Measurements from ENCODE around the gene FKBP5. TPM values are rescaled to one million over a fixed set of nuclear protein-coding genes. Genes with fewer than 3 reads are reported as not detected.
A peak's percentile ranks its signal among the peaks of the same experiment; 100 is the strongest.
"Not testable (repeated sequence)": the region's sequence is repeated elsewhere in the genome, so short reads cannot be mapped to it uniquely, and the experiment has no call there.

The FKBP5 gene
- total and polyA plus RNA-seq, 8 donors, result 68.1 to 209 (median 110) TPM

- H3K4me1 ChIP-seq, result no peaks in the 10 kb centered on the region
- H3K9me3 ChIP-seq, result no peaks in the 10 kb centered on the region
- H3K27me3 ChIP-seq, result no peaks in the 10 kb centered on the region
- TF ChIP-seq EP300 (IDR thresholded peaks at IDR 0.05) (no peak), POLR2AphosphoS5 (IDR thresholded peaks at IDR 0.05) (no peak), POLR2A (IDR thresholded peaks at IDR 0.05) (no peak), CTCF (IDR thresholded peaks at IDR 0.05) (no peak)
- DNase-seq, result peak in 1 of 2 donors; percentile 18
- intact Hi-C loops (cut with DNase I; ENCODE audit: low total_unique reads), result no loop called here
- H3K36me3 ChIP-seq, result no peaks in the 10 kb centered on the region
- H3K4me3 ChIP-seq, result no peak overlapping the region
- H3K27ac ChIP-seq, result no peak overlapping the region
Observed at GRCh38 chr6:35703554-35703953, 14.8 kb upstream of the FKBP5 start.

GRCh38 chr6:35698858-35699257 lies 10.1 kb upstream of the FKBP5 start:
- no peak overlapping the region for H3K27ac ChIP-seq
- H3K36me3 ChIP-seq, result no peaks in the 10 kb centered on the region
- WGBS, 5 donors, result 79 to 94% (median 88%) methylated on average over 2 to 3 of the region's 3 CpGs
- intact Hi-C loops (cut with DNase I; ENCODE audit: low total_unique reads), result no loop called here
- H3K4me3 ChIP-seq, result no peak overlapping the region
- no peak for DNase-seq
- no peaks in the 10 kb centered on the region for H3K27me3 ChIP-seq
- no peaks in the 10 kb centered on the region for H3K4me1 ChIP-seq
- peaks cover 0 to 4% (median 0%) of the 10 kb centered on the region in 4 donors for H3K9me3 ChIP-seq
- TF ChIP-seq CTCF (IDR thresholded peaks at IDR 0.05) (no peak), EP300 (IDR thresholded peaks at IDR 0.05) (no peak), POLR2AphosphoS5 (IDR thresholded peaks at IDR 0.05) (no peak), POLR2A (IDR thresholded peaks at IDR 0.05) (no peak)

GRCh38 chr6:35698430-35698829 lies 9.7 kb upstream of the FKBP5 start:
- intact Hi-C loops (cut with DNase I; ENCODE audit: low total_unique reads), result not testable (repeated sequence)
- WGBS, 5 donors, result 78 to 92% (median 88%) methylated on average over 7 of the region's 7 CpGs

GRCh38 chr6:35694462-35694861 lies 5.7 kb upstream of the FKBP5 start:
- Histone ChIP-seq H3K27ac (no peak overlapping the region), H3K4me1 (peaks cover 17 to 31% (median 24%) of the 10 kb centered on the region in 4 donors), H3K9me3 (peaks cover 0 to 5% (median 0%) of the 10 kb centered on the region in 4 donors), H3K36me3 (no peaks in the 10 kb centered on the region), H3K4me3 (no peak overlapping the region), H3K27me3 (no peaks in the 10 kb centered on the region)
- no peak for DNase-seq
- WGBS, 5 donors, result 77 to 88% (median 83%) methylated on average over 2 of the region's 2 CpGs
- intact Hi-C loops (cut with DNase I; ENCODE audit: low total_unique reads), result no loop called here
- TF ChIP-seq EP300 (IDR thresholded peaks at IDR 0.05), result no peak
- TF ChIP-seq POLR2A (IDR thresholded peaks at IDR 0.05), result no peak
- TF ChIP-seq POLR2AphosphoS5 (IDR thresholded peaks at IDR 0.05), result no peak
- no peak for TF ChIP-seq CTCF (IDR thresholded peaks at IDR 0.05)

More at GRCh38 chr6:35698430-35698829, 9.7 kb upstream of the FKBP5 start:
- not testable (repeated sequence) for DNase-seq, H3K36me3 ChIP-seq, H3K27me3 ChIP-seq, H3K9me3 ChIP-seq, H3K4me3 ChIP-seq, H3K4me1 ChIP-seq, H3K27ac ChIP-seq

GRCh38 chr6:35691027-35691824 lies 2.5 kb upstream of the FKBP5 start:
- Histone ChIP-seq H3K4me3 (no peak overlapping the region), H3K36me3 (no peaks in the 10 kb centered on the region), H3K9me3 (peaks cover 0 to 5% (median 0%) of the 10 kb centered on the region in 4 donors), H3K27me3 (no peaks in the 10 kb centered on the region), H3K27ac (peak overlapping the region; percentile 39 to 100 (median 83)), H3K4me1 (peaks cover 23 to 37% (median 29%) of the 10 kb centered on the region in 4 donors)
- WGBS, 5 donors, result 52 to 62% (median 59%) methylated on average over 10 of the region's 10 CpGs
- TF ChIP-seq POLR2A (IDR thresholded peaks at IDR 0.05) (no peak), CTCF (IDR thresholded peaks at IDR 0.05) (no peak), EP300 (IDR thresholded peaks at IDR 0.05) (no peak), POLR2AphosphoS5 (IDR thresholded peaks at IDR 0.05) (peak; percentile 41 to 74 (median 42))
- intact Hi-C loops (cut with DNase I; ENCODE audit: low total_unique reads), result no loop called here
- peak; percentile 39 to 89 for DNase-seq

Data from stomach (tissue), 9 donors.